Stimulated activated CD4-positive, alpha-beta T cell treated with anti-CD3 and anti-CD28 coated beads, Interleukin-12 subunit alpha, Interleukin-12 subunit beta, amount 100 ng/mL, for 24 hours (primary cell): ENCODE measurements around the gene RAPGEF2.
"Not testable (repeated sequence)": the region's sequence is repeated elsewhere in the genome, so short reads cannot be mapped to it uniquely, and the experiment has no call there.

Experiments
- DNase-seq, 2 experiments: peaks; one replicate each; pipeline ENCODE4 v3.0.0-alpha.2; 2020; ENCODE audit warnings: low read depth in 2 of 2

The RAPGEF2 gene

GRCh38 chr4:159369256-159369655, 266.4 kb downstream of the RAPGEF2 start:
- no peak for DNase-seq

GRCh38 chr4:159370286-159370685, 267.4 kb downstream of the RAPGEF2 start:
- no peak for DNase-seq

GRCh38 chr4:159374749-159375530, 272.1 kb downstream of the RAPGEF2 start:
- DNase-seq = no peak

- no peak for DNase-seq
Measured at GRCh38 chr4:159376289-159376688, 273.4 kb downstream of the RAPGEF2 start.

GRCh38 chr4:159378056-159378616, 275.3 kb downstream of the RAPGEF2 start:
- DNase-seq = no peak

- DNase-seq = not testable (repeated sequence)
Measured at GRCh38 chr4:159379064-159379463, 276.2 kb downstream of the RAPGEF2 start.

- no peak for DNase-seq
Measured at GRCh38 chr4:159379836-159380235, 277.0 kb downstream of the RAPGEF2 start.

GRCh38 chr4:159382856-159383561, 280.1 kb downstream of the RAPGEF2 start:
- DNase-seq = no peak

GRCh38 chr4:159383562-159383931, 280.7 kb downstream of the RAPGEF2 start:
- no peak for DNase-seq

GRCh38 chr4:159384017-159384416, 281.1 kb downstream of the RAPGEF2 start:
- DNase-seq = no peak

- no peak for DNase-seq
Measured at GRCh38 chr4:159384632-159385031, 281.8 kb downstream of the RAPGEF2 start.

GRCh38 chr4:159386620-159387019, 283.7 kb downstream of the RAPGEF2 start:
- DNase-seq = no peak

- no peak for DNase-seq
Measured at GRCh38 chr4:159389756-159390155, 286.9 kb downstream of the RAPGEF2 start.

GRCh38 chr4:159390648-159391047, 287.8 kb downstream of the RAPGEF2 start:
- no peak for DNase-seq

GRCh38 chr4:159395693-159396092, 292.8 kb downstream of the RAPGEF2 start:
- DNase-seq = no peak

- no peak for DNase-seq
Measured at GRCh38 chr4:159396151-159396550, 293.3 kb downstream of the RAPGEF2 start.

GRCh38 chr4:159398236-159398638, 295.4 kb downstream of the RAPGEF2 start:
- DNase-seq = no peak

- DNase-seq = no peak
Measured at GRCh38 chr4:159400558-159401225, 297.8 kb downstream of the RAPGEF2 start.

- DNase-seq = no peak
Measured at GRCh38 chr4:159401226-159401712, 298.4 kb downstream of the RAPGEF2 start.

GRCh38 chr4:159401791-159402380, 299.0 kb downstream of the RAPGEF2 start:
- no peak for DNase-seq
